HG02642 (cell line): ENCODE data around the gene UGT2B17.
A peak's percentile ranks its signal among the peaks of the same experiment; 100 is the strongest.
"Not testable (repeated sequence)": the region's sequence is repeated elsewhere in the genome, so short reads cannot be mapped to it uniquely, and the experiment has no call there.

Experiments used
- ATAC-seq: cut with Tn5 transposase; IDR thresholded peaks from one replicate; pipeline ENCODE4 v1.9.1; 2021; ENCODE audit warnings: mild to moderate bottlenecking; ENCODE audit not compliant: unreplicated experiment, poor library complexity

UGT2B17 gene

GRCh38 chr4:68576272-68577125 lies at the start of gene UGT2B17:
UGT2B17 (minus strand) TSS chr4:68576322; CDS start chr4:68568484, 7,838 bp downstream.
- peak; percentile 95 for ATAC-seq

- ATAC-seq, result not testable (repeated sequence)
Observed at GRCh38 chr4:68622731-68623130, 46.6 kb upstream of the UGT2B17 start.

- ATAC-seq, result no peak
Observed at GRCh38 chr4:68617003-68617698, 41.0 kb upstream of the UGT2B17 start.

- ATAC-seq, result no peak
Observed at GRCh38 chr4:68615699-68616422, 39.7 kb upstream of the UGT2B17 start.

- ATAC-seq, result no peak
Observed at GRCh38 chr4:68613752-68614151, 37.6 kb upstream of the UGT2B17 start.

GRCh38 chr4:68606240-68606639 lies 30.1 kb upstream of the UGT2B17 start:
- ATAC-seq, result no peak

- no peak for ATAC-seq
Observed at GRCh38 chr4:68599150-68599549, 23.0 kb upstream of the UGT2B17 start.

- no peak for ATAC-seq
Observed at GRCh38 chr4:68597482-68597881, 21.4 kb upstream of the UGT2B17 start.

GRCh38 chr4:68594678-68595077 lies 18.6 kb upstream of the UGT2B17 start:
- no peak for ATAC-seq

- ATAC-seq, result no peak
Observed at GRCh38 chr4:68593112-68593511, 17.0 kb upstream of the UGT2B17 start.

GRCh38 chr4:68592673-68593072 lies 16.6 kb upstream of the UGT2B17 start:
- ATAC-seq, result no peak

- no peak for ATAC-seq
Observed at GRCh38 chr4:68591204-68591603, 15.1 kb upstream of the UGT2B17 start.

GRCh38 chr4:68589790-68590189 lies 13.7 kb upstream of the UGT2B17 start:
- ATAC-seq, result no peak

GRCh38 chr4:68582339-68582717 lies 6.2 kb upstream of the UGT2B17 start:
- no peak for ATAC-seq

GRCh38 chr4:68581383-68582338 lies 5.5 kb upstream of the UGT2B17 start:
- no peak for ATAC-seq

GRCh38 chr4:68577590-68577989 lies 1.5 kb upstream of the UGT2B17 start:
- no peak for ATAC-seq

GRCh38 chr4:68575636-68576035 lies 486 bp downstream of the UGT2B17 start:
- peak; percentile 11 for ATAC-seq

- ATAC-seq, result no peak
Observed at GRCh38 chr4:68575081-68575480, 1.0 kb downstream of the UGT2B17 start.

GRCh38 chr4:68572653-68573170 lies 3.4 kb downstream of the UGT2B17 start:
- no peak for ATAC-seq

- peak; percentile 55 for ATAC-seq
Observed at GRCh38 chr4:68570122-68570507, 6.0 kb downstream of the UGT2B17 start.
